Liver (tissue), 9 donors: ENCODE measurements around the gene BCAR3. TPM values are rescaled to one million over a fixed set of nuclear protein-coding genes. Genes with fewer than 3 reads are reported as not detected.

Experiments
- DNase-seq: peaks from one replicate; pipeline ENCODE4 v3.0.0-alpha.2; 2017; ENCODE audit warnings: low spot score
- H3K27ac ChIP-seq, 2 donors: one replicate each; pipeline ENCODE4 v1.7.0; 2013; ENCODE audit warnings: inconsistent platforms in 2 of 2, low read length in 2 of 2, control low read depth in 1 of 2, low read depth in 1 of 2, mild to moderate bottlenecking in 1 of 2
- H3K27me3 ChIP-seq, 4 donors: one replicate each; pipeline versions ENCODE4 v1.6.1 to v1.7.0; 2013; ENCODE audit warnings: low read length in 3 of 4, inconsistent platforms in 1 of 4, mild to moderate bottlenecking in 1 of 4, moderate library complexity in 1 of 4; ENCODE audit not compliant: control insufficient read depth in 4 of 4, insufficient read depth in 4 of 4
- H3K36me3 ChIP-seq, 4 donors: one replicate each; pipeline versions ENCODE4 v1.6.1 to v1.7.0; 2013; ENCODE audit warnings: low read length in 3 of 4, mild to moderate bottlenecking in 3 of 4, low read depth in 1 of 4, moderate library complexity in 1 of 4; ENCODE audit not compliant: control insufficient read depth in 4 of 4, insufficient read depth in 3 of 4
- H3K4me1 ChIP-seq, 4 donors: one replicate each; pipeline versions ENCODE4 v1.6.1 to v1.7.0; 2013; ENCODE audit warnings: low read length in 3 of 4, mild to moderate bottlenecking in 3 of 4, moderate library complexity in 1 of 4; ENCODE audit not compliant: control insufficient read depth in 4 of 4, insufficient read depth in 4 of 4
- H3K4me3 ChIP-seq, 3 donors: one replicate each; pipeline versions ENCODE4 v1.6.1 to v1.7.0; 2013; ENCODE audit warnings: low read length in 3 of 3, control low read depth in 1 of 3, low read depth in 1 of 3, mild to moderate bottlenecking in 1 of 3
- H3K9ac ChIP-seq, 2 donors: one replicate each; pipeline ENCODE4 v1.7.0; 2013; ENCODE audit warnings: low read length in 2 of 2, mild to moderate bottlenecking in 2 of 2, moderate library complexity in 2 of 2, control low read depth in 1 of 2, low read depth in 1 of 2
- H3K9me3 ChIP-seq, 4 donors: one replicate each; pipeline versions ENCODE4 v1.6.1 to v1.7.0; 2013; ENCODE audit warnings: low read length in 3 of 4; ENCODE audit not compliant: control insufficient read depth in 4 of 4
- EGR1 ChIP-seq, 2 donors: IDR thresholded peaks; 2 replicates each; pipeline ENCODE4 v1.6.1; 2016 to 2018; ENCODE audit warnings: antibody characterized with exemption in 2 of 2, low read depth in 2 of 2
- FOXA1 ChIP-seq: IDR thresholded peaks from 2 replicates; pipeline ENCODE4 v1.6.1; 2016; ENCODE audit warnings: antibody characterized with exemption
- FOXA2 ChIP-seq: IDR thresholded peaks from 2 replicates; pipeline ENCODE4 v1.6.1; 2016; ENCODE audit warnings: antibody characterized with exemption
- GABPA ChIP-seq, 2 donors: IDR thresholded peaks in 1 of 2; conservative IDR thresholded peaks in 1 of 2; 2 replicates each; pipeline ENCODE4 v1.6.1; 2016; ENCODE audit warnings: antibody characterized with exemption in 2 of 2, mild to moderate bottlenecking in 1 of 2, moderate library complexity in 1 of 2
- HNF4A ChIP-seq, 2 donors: conservative IDR thresholded peaks; 2 replicates each; pipeline ENCODE4 v1.6.1; 2016; ENCODE audit warnings: antibody characterized with exemption in 2 of 2, mild to moderate bottlenecking in 2 of 2
- HNF4G ChIP-seq: IDR thresholded peaks from 2 replicates; pipeline ENCODE4 v1.6.1; 2016; ENCODE audit warnings: antibody characterized with exemption
- JUND ChIP-seq, 2 donors: IDR thresholded peaks; 2 replicates each; pipeline ENCODE4 v1.6.1; 2016; ENCODE audit warnings: antibody characterized with exemption in 2 of 2
- NR2F2 ChIP-seq: IDR thresholded peaks from 2 replicates; pipeline ENCODE4 v1.6.1; 2016; ENCODE audit warnings: antibody characterized with exemption
- RAD21 ChIP-seq, 2 donors: IDR thresholded peaks; 2 replicates each; pipeline ENCODE4 v1.6.1; 2016; ENCODE audit warnings: antibody characterized with exemption in 2 of 2, mild to moderate bottlenecking in 2 of 2
- RXRA ChIP-seq, 2 donors: IDR thresholded peaks; 2 replicates each; pipeline ENCODE4 v1.6.1; 2017 to 2018; ENCODE audit warnings: antibody characterized with exemption in 2 of 2, mild to moderate bottlenecking in 1 of 2
- SP1 ChIP-seq: IDR thresholded peaks from 2 replicates; pipeline ENCODE4 v1.6.1; 2018; ENCODE audit warnings: antibody characterized with exemption, mild to moderate bottlenecking
- YY1 ChIP-seq: IDR thresholded peaks from 2 replicates; pipeline ENCODE4 v1.6.1; 2016; ENCODE audit warnings: antibody characterized with exemption, mild to moderate bottlenecking
- WGBS: extraction: QIAGEN DNeasy Blood & Tissue Kit; methylation state at CpG from one replicate; pipeline ENCODE4 v1.1.7; 2013; 5-methylcytosine and 5-hydroxymethylcytosine counted together
- polyA plus RNA-seq, 2 donors: library from polyadenylated mRNA; stranded (reverse) in 1 of 2; unstranded in 1 of 2; fragments of 200-250 nt in 1 of 2; fragments of >200 nt in 1 of 2; fragmentation: Nextera tagmentation in 1 of 2; extraction: Ambion mirVana in 1 of 2; gene quantifications; one replicate each; pipeline versions ENCODE4 v1.2.1 to v1.2.3, GENCODE V29; 2013 to 2015
- total RNA-seq, 2 donors: library from RNA; depleted of rRNA; stranded (reverse); fragments of >200 nt; gene quantifications; one replicate each; pipeline ENCODE4 v1.2.3, GENCODE V29; 2014
- TF ChIP-seq, protein P1 (sequence below): fragments of 150-350 bp; IDR thresholded peaks from 2 replicates; pipeline ENCODE4 v1.5.1; 2017; ENCODE audit warnings: improper control_type of control experiment, low read depth, low read length; ENCODE audit not compliant: missing input control
- TF ChIP-seq, protein P2 (sequence below): IDR thresholded peaks from 2 replicates; pipeline ENCODE4 v1.6.1; 2016; ENCODE audit warnings: antibody characterized with exemption, mild to moderate bottlenecking
- TF ChIP-seq, protein P3 (sequence below): IDR thresholded peaks from 2 replicates; pipeline ENCODE4 v1.6.1; 2016; ENCODE audit warnings: antibody characterized with exemption
- TF ChIP-seq, protein P4 (sequence below): IDR thresholded peaks from 2 replicates; pipeline ENCODE4 v1.6.1; 2016; ENCODE audit warnings: antibody characterized with exemption
- TF ChIP-seq, protein P5 (sequence below): IDR thresholded peaks from 2 replicates; pipeline ENCODE4 v1.6.1; 2016; ENCODE audit warnings: antibody characterized with exemption
- donor health status: healthy.
- donor health status: healthy.
- donor health status: healthy.
- donor health status: healthy.
- donor health status: healthy.

BCAR3 gene
- total and polyA plus RNA-seq, 4 donors: 2.8 to 10.3 (median 7.7) TPM

DNA sequence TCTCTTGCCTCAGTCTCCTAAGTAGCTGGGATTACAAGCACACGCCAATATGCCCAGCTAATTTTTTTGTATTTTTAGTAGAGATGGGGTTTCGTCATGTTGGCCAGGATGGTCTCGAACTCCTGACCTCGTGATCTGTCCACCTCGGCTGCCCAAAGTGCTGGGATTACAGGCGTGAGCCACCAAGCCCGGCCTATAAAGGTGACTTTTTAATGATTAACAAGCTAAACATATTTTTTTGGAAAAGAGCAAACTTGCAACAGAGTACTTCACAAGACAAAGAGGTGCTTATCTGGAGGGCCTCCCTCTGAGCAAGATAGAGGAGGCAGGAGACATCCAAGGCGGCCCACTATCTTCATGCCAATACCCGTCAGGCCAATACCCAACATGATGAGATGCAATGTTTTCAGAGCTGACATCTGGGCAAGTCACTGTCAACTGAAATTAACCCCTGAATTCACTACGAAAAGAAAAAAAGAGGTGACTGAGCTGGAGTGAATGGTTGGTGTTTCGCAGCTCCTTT lies 10.5 kb downstream of the BCAR3 start:
- 89% methylated on average over 11 of the region's 11 CpGs for WGBS
- H3K4me1 ChIP-seq: peaks cover 0 to 11% (median 1%) of the 10 kb centered on the region in 4 donors

DNA sequence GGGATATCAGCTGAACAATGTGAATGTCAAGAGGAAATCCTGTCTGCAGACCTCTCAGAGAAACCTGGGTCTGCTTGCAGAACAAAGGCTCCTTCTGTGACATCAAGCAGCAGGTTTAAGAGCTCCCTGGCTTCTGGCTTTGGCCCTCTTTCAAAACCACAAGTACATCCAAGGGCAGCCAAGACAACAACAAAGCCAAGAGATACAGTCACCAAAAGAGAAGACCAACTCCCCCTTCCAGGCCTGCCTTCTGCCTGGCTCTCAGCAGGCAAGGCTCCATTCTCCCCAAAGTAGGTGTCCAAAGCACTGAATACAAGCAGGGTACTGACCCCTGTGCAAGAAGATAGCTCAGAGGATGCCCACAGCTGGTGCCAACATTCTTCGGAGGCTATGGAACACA lies 11.5 kb downstream of the BCAR3 start:
- peaks cover 0 to 8% (median 1%) of the 10 kb centered on the region in 4 donors for H3K4me1 ChIP-seq
- H3K9ac ChIP-seq: no peak overlapping the region
- TF ChIP-seq, protein P1, sequence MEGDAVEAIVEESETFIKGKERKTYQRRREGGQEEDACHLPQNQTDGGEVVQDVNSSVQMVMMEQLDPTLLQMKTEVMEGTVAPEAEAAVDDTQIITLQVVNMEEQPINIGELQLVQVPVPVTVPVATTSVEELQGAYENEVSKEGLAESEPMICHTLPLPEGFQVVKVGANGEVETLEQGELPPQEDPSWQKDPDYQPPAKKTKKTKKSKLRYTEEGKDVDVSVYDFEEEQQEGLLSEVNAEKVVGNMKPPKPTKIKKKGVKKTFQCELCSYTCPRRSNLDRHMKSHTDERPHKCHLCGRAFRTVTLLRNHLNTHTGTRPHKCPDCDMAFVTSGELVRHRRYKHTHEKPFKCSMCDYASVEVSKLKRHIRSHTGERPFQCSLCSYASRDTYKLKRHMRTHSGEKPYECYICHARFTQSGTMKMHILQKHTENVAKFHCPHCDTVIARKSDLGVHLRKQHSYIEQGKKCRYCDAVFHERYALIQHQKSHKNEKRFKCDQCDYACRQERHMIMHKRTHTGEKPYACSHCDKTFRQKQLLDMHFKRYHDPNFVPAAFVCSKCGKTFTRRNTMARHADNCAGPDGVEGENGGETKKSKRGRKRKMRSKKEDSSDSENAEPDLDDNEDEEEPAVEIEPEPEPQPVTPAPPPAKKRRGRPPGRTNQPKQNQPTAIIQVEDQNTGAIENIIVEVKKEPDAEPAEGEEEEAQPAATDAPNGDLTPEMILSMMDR: no peak
- TF ChIP-seq, protein P2, sequence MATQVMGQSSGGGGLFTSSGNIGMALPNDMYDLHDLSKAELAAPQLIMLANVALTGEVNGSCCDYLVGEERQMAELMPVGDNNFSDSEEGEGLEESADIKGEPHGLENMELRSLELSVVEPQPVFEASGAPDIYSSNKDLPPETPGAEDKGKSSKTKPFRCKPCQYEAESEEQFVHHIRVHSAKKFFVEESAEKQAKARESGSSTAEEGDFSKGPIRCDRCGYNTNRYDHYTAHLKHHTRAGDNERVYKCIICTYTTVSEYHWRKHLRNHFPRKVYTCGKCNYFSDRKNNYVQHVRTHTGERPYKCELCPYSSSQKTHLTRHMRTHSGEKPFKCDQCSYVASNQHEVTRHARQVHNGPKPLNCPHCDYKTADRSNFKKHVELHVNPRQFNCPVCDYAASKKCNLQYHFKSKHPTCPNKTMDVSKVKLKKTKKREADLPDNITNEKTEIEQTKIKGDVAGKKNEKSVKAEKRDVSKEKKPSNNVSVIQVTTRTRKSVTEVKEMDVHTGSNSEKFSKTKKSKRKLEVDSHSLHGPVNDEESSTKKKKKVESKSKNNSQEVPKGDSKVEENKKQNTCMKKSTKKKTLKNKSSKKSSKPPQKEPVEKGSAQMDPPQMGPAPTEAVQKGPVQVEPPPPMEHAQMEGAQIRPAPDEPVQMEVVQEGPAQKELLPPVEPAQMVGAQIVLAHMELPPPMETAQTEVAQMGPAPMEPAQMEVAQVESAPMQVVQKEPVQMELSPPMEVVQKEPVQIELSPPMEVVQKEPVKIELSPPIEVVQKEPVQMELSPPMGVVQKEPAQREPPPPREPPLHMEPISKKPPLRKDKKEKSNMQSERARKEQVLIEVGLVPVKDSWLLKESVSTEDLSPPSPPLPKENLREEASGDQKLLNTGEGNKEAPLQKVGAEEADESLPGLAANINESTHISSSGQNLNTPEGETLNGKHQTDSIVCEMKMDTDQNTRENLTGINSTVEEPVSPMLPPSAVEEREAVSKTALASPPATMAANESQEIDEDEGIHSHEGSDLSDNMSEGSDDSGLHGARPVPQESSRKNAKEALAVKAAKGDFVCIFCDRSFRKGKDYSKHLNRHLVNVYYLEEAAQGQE: no peak
- TF ChIP-seq FOXA1 (no peak), NR2F2 (no peak), JUND (IDR thresholded peaks at IDR 0.05) (no peak), RAD21 (IDR thresholded peaks at IDR 0.05) (no peak), SP1 (no peak), HNF4A (conservative IDR thresholded peaks at IDR 0.05) (no peak), EGR1 (IDR thresholded peaks at IDR 0.05; ENCODE audit: low read depth in 2 of 2) (no peak), GABPA (IDR thresholded peaks at IDR 0.05 in 1 of 2, conservative IDR thresholded peaks at IDR 0.05 in 1 of 2) (no peak), RXRA (IDR thresholded peaks at IDR 0.05) (no peak), YY1 (no peak), HNF4G (no peak), FOXA2 (no peak)
- TF ChIP-seq, protein P3, sequence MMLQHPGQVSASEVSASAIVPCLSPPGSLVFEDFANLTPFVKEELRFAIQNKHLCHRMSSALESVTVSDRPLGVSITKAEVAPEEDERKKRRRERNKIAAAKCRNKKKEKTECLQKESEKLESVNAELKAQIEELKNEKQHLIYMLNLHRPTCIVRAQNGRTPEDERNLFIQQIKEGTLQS: no peak
- TF ChIP-seq, protein P4, sequence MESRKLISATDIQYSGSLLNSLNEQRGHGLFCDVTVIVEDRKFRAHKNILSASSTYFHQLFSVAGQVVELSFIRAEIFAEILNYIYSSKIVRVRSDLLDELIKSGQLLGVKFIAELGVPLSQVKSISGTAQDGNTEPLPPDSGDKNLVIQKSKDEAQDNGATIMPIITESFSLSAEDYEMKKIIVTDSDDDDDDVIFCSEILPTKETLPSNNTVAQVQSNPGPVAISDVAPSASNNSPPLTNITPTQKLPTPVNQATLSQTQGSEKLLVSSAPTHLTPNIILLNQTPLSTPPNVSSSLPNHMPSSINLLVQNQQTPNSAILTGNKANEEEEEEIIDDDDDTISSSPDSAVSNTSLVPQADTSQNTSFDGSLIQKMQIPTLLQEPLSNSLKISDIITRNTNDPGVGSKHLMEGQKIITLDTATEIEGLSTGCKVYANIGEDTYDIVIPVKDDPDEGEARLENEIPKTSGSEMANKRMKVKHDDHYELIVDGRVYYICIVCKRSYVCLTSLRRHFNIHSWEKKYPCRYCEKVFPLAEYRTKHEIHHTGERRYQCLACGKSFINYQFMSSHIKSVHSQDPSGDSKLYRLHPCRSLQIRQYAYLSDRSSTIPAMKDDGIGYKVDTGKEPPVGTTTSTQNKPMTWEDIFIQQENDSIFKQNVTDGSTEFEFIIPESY: no peak
- TF ChIP-seq, protein P5, sequence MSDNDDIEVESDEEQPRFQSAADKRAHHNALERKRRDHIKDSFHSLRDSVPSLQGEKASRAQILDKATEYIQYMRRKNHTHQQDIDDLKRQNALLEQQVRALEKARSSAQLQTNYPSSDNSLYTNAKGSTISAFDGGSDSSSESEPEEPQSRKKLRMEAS: no peak
- no peaks in the 10 kb centered on the region for H3K36me3 ChIP-seq
- 93% methylated on average over 1 of the region's 1 CpG for WGBS
- DNase-seq: no peak
- no peaks in the 10 kb centered on the region for H3K9me3 ChIP-seq
- no peak overlapping the region for H3K27ac ChIP-seq
- no peaks in the 10 kb centered on the region for H3K27me3 ChIP-seq
- H3K4me3 ChIP-seq: no peak overlapping the region

More for the DNA sequence above, 10.5 kb downstream of the BCAR3 start:
- Histone ChIP-seq H3K4me3 (no peak overlapping the region), H3K9me3 (no peaks in the 10 kb centered on the region), H3K27me3 (no peaks in the 10 kb centered on the region), H3K36me3 (no peaks in the 10 kb centered on the region), H3K27ac (no peak overlapping the region), H3K9ac (no peak overlapping the region)
- TF ChIP-seq NR2F2: no peak
- TF ChIP-seq, protein P3: no peak
- TF ChIP-seq RXRA (IDR thresholded peaks at IDR 0.05): no peak
- TF ChIP-seq YY1: no peak
- TF ChIP-seq RAD21 (IDR thresholded peaks at IDR 0.05): no peak
- no peak for TF ChIP-seq JUND (IDR thresholded peaks at IDR 0.05)
- no peak for TF ChIP-seq FOXA2
- DNase-seq: no peak
